GM12878 (cell line): Measurements from ENCODE around the gene VTN.

Source experiments
- CTCF ChIP-seq, 3 experiments: IDR thresholded peaks in 2 of 3; conservative IDR thresholded peaks in 1 of 3; 2 replicates each; pipeline ENCODE4 v1.5.1; 2011; ENCODE audit warnings: low read depth in 3 of 3, low read length in 3 of 3, mild to moderate bottlenecking in 3 of 3, control low read depth in 2 of 3, moderate library complexity in 2 of 3, inconsistent platforms in 1 of 3, mixed read lengths in 1 of 3; ENCODE audit not compliant: control insufficient read depth in 2 of 3, insufficient read depth in 1 of 3; ENCODE audit errors: extremely low read depth in 1 of 3
- EZH2 ChIP-seq: IDR thresholded peaks from 2 replicates; pipeline ENCODE4 v1.6.1; 2012; ENCODE audit warnings: low read depth, mild to moderate bottlenecking, control low read depth, inconsistent platforms, low read length, borderline replicate concordance; ENCODE audit not compliant: control insufficient read depth
- HCFC1 ChIP-seq: fragments of 150-350 bp; IDR thresholded peaks from 2 replicates; pipeline ENCODE4 v1.6.1; 2014; ENCODE audit warnings: low read length
- KDM1A ChIP-seq: fragments of 200-600 bp; sonication (generic); IDR thresholded peaks from 2 replicates; pipeline ENCODE4 v1.6.1; 2016; ENCODE audit warnings: borderline replicate concordance
- MYC ChIP-seq: IDR thresholded peaks from 2 replicates; pipeline ENCODE4 v1.6.1; 2011; ENCODE audit warnings: mild to moderate bottlenecking, low read length, moderate library complexity, inconsistent platforms; ENCODE audit not compliant: insufficient read depth, insufficient replicate concordance, insufficient read length, severe bottlenecking
- POLR2AphosphoS5 ChIP-seq: IDR thresholded peaks from 2 replicates; pipeline ENCODE4 v1.6.1; 2011; ENCODE audit warnings: mild to moderate bottlenecking, low read length, inconsistent platforms
- TAF1 ChIP-seq: IDR thresholded peaks from 2 replicates; pipeline ENCODE4 v1.6.1; 2011; ENCODE audit warnings: mild to moderate bottlenecking, low read depth, low read length, borderline replicate concordance
- USF1 ChIP-seq: IDR thresholded peaks from 2 replicates; pipeline ENCODE4 v1.6.1; 2011; ENCODE audit warnings: borderline replicate concordance, low read depth, mild to moderate bottlenecking, moderate library complexity, mixed read lengths, low read length; ENCODE audit not compliant: insufficient read depth; ENCODE audit errors: extremely low read length
- ZBED1 ChIP-seq: IDR thresholded peaks from 2 replicates; pipeline ENCODE4 v1.6.1; 2016; ENCODE audit warnings: borderline replicate concordance

GRCh38 chr17:28398280-28398981, 28.3 kb upstream of the VTN start:
- TF ChIP-seq HCFC1 (no peak), ZBED1 (no peak), CTCF (IDR thresholded peaks at IDR 0.05 in 2 of 3, conservative IDR thresholded peaks at IDR 0.05 in 1 of 3; ENCODE audit: control insufficient read depth in 2 of 3, extremely low read depth in 1 of 3, insufficient read depth in 1 of 3, low read depth in 3 of 3, low read length in 3 of 3) (no peak), POLR2AphosphoS5 (no peak), TAF1 (no peak), MYC (no peak), EZH2 (no peak), KDM1A (no peak), USF1 (no peak)
